Keratinocyte (primary cell): ENCODE data around the gene EBF3. TPM values are rescaled to one million over a fixed set of nuclear protein-coding genes. Genes with fewer than 3 reads are reported as not detected.

Source experiments
- DNase-seq: peaks from one replicate; pipeline ENCODE4 v3.0.0-alpha.2; 2011; ENCODE audit warnings: low read depth, missing footprints, low spot score
- FAIRE-seq: peaks from 2 replicates; lab custom pipeline; 2011; peaks lifted over from hg19 to GRCh38; lab: Jason Lieb, UNC
- H2AFZ ChIP-seq: 2 replicates; pipeline ENCODE4 v1.6.0; 2012; ENCODE audit warnings: low read length, control low read depth, inconsistent platforms; ENCODE audit not compliant: control insufficient read depth
- H3K27ac ChIP-seq: 2 replicates; pipeline ENCODE4 v1.5.1; 2011; ENCODE audit warnings: low read length; ENCODE audit not compliant: control insufficient read depth, insufficient read depth
- H3K27me3 ChIP-seq: 3 replicates; pipeline ENCODE4 v1.6.0; 2011; ENCODE audit warnings: low read length; ENCODE audit not compliant: control insufficient read depth, insufficient read depth; ENCODE audit errors: extremely low read depth
- H3K36me3 ChIP-seq, 2 experiments: 2 replicates in 1 of 2; 3 replicates in 1 of 2; pipeline ENCODE4 v1.5.1; 2011; ENCODE audit warnings: low read length in 2 of 2, mild to moderate bottlenecking in 1 of 2; ENCODE audit not compliant: control insufficient read depth in 2 of 2, insufficient read depth in 2 of 2; ENCODE audit errors: extremely low read depth in 1 of 2
- H3K4me1 ChIP-seq: 3 replicates; pipeline ENCODE4 v1.5.1; 2011; ENCODE audit warnings: low read length; ENCODE audit not compliant: control insufficient read depth, insufficient read depth; ENCODE audit errors: extremely low read depth
- H3K4me2 ChIP-seq: 3 replicates; pipeline ENCODE4 v1.6.0; 2011; ENCODE audit warnings: low read depth, low read length; ENCODE audit not compliant: control insufficient read depth, insufficient read depth; ENCODE audit errors: extremely low read depth
- H3K4me3 ChIP-seq, 3 experiments: fragments of 200-600 bp in 1 of 3; sonication (generic) in 1 of 3; 2 replicates in 2 of 3; 3 replicates in 1 of 3; pipeline ENCODE4 v1.5.1; 2011 to 2016; ENCODE audit warnings: low read length in 3 of 3, mild to moderate bottlenecking in 3 of 3, control low read depth in 2 of 3, inconsistent platforms in 1 of 3, low read depth in 1 of 3, mixed read lengths in 1 of 3, mixed run types in 1 of 3, moderate library complexity in 1 of 3; ENCODE audit not compliant: control insufficient read depth in 2 of 3, insufficient read depth in 2 of 3; ENCODE audit errors: extremely low read depth in 1 of 3
- H3K79me2 ChIP-seq: 2 replicates; pipeline ENCODE4 v1.6.0; 2012; ENCODE audit warnings: low read length; ENCODE audit not compliant: control insufficient read depth, insufficient read depth
- H3K9ac ChIP-seq: 3 replicates; pipeline ENCODE4 v1.6.0; 2011; ENCODE audit warnings: low read length; ENCODE audit not compliant: control insufficient read depth, insufficient read depth; ENCODE audit errors: extremely low read depth
- H3K9me1 ChIP-seq: 3 replicates; pipeline ENCODE4 v1.6.0; 2011; ENCODE audit warnings: low read length; ENCODE audit not compliant: control insufficient read depth, insufficient read depth; ENCODE audit errors: extremely low read depth
- H3K9me3 ChIP-seq: 2 replicates; pipeline ENCODE4 v1.5.1; 2012; ENCODE audit warnings: low read depth, low read length; ENCODE audit not compliant: control insufficient read depth
- H4K20me1 ChIP-seq: 3 replicates; pipeline ENCODE4 v1.6.0; 2011; ENCODE audit warnings: low read length; ENCODE audit not compliant: control insufficient read depth, insufficient read depth; ENCODE audit errors: extremely low read depth
- EZH2 ChIP-seq: IDR thresholded peaks from one replicate; pipeline ENCODE4 v1.6.1; 2012; ENCODE audit warnings: inconsistent platforms, mild to moderate bottlenecking, low read length, moderate library complexity
- dilution Hi-C: fragments of 300-500 bp; cut with MboI; formaldehyde crosslinking; loops from one replicate; pipeline ENCODE4 v1.7.0; 2020; ENCODE audit warnings: low sequenced_read_pairs; ENCODE audit not compliant: extremely low pct_ligation_motif_present
- polyA plus RNA-seq, 5 experiments: library from polyadenylated mRNA; depleted of rRNA in 3 of 5; stranded (reverse) in 3 of 5; stranded (forward) in 1 of 5; unstranded in 1 of 5; fragments of >200 nt; gene quantifications; 1 replicate in 1 of 5; 2 replicates in 3 of 5; 3 replicates in 1 of 5; pipeline versions ENCODE4 v1.2.1 to v1.2.3, GENCODE V29; 2011 to 2012; ENCODE audit warnings: missing spikeins in 2 of 5, low read depth in 1 of 5, low replicate concordance in 1 of 5
- TF ChIP-seq, protein P1 (sequence below), 3 experiments: IDR thresholded peaks in 1 of 3; conservative IDR thresholded peaks in 1 of 3; optimal IDR thresholded peaks in 1 of 3; 2 replicates in 2 of 3; 3 replicates in 1 of 3; pipeline versions ENCODE3 to v1.5.1; 2011; ENCODE audit warnings: low read length in 3 of 3, mild to moderate bottlenecking in 3 of 3, moderate library complexity in 2 of 3, control low read depth in 1 of 3, inconsistent platforms in 1 of 3; ENCODE audit not compliant: insufficient read depth in 2 of 3; ENCODE audit errors: extremely low read depth in 1 of 3

EBF3 gene
- polyA plus RNA-seq, 1 donor (not counting 4 experiments of a cell fraction or from before 2014, with no cell fraction given) = not detected

- Histone ChIP-seq H3K9me3 (no peaks in the 10 kb centered on the region), H3K4me2 (no peak overlapping the region), H3K36me3 (no peaks in the 10 kb centered on the region), H3K27me3 (no peaks in the 10 kb centered on the region), H2AFZ (no peak overlapping the region), H3K27ac (no peak overlapping the region), H3K4me1 (no peaks in the 10 kb centered on the region), H4K20me1 (no peaks in the 10 kb centered on the region), H3K9ac (no peak overlapping the region), H3K79me2 (no peaks in the 10 kb centered on the region), H3K4me3 (no peak overlapping the region), H3K9me1 (no peaks in the 10 kb centered on the region)
- no peak for FAIRE-seq
- no peak for TF ChIP-seq EZH2
- TF ChIP-seq, protein P1, sequence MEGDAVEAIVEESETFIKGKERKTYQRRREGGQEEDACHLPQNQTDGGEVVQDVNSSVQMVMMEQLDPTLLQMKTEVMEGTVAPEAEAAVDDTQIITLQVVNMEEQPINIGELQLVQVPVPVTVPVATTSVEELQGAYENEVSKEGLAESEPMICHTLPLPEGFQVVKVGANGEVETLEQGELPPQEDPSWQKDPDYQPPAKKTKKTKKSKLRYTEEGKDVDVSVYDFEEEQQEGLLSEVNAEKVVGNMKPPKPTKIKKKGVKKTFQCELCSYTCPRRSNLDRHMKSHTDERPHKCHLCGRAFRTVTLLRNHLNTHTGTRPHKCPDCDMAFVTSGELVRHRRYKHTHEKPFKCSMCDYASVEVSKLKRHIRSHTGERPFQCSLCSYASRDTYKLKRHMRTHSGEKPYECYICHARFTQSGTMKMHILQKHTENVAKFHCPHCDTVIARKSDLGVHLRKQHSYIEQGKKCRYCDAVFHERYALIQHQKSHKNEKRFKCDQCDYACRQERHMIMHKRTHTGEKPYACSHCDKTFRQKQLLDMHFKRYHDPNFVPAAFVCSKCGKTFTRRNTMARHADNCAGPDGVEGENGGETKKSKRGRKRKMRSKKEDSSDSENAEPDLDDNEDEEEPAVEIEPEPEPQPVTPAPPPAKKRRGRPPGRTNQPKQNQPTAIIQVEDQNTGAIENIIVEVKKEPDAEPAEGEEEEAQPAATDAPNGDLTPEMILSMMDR (optimal IDR thresholded peaks at IDR 0.05 in 1 of 3, IDR thresholded peaks at IDR 0.05 in 1 of 3, conservative IDR thresholded peaks at IDR 0.05 in 1 of 3; ENCODE audit: extremely low read depth in 1 of 3, insufficient read depth in 2 of 3, low read length in 3 of 3) = no peak
- dilution Hi-C loops = no loop called here
- no peak for DNase-seq
Measured at GRCh38 chr10:129942936-129943715, 20.9 kb downstream of the EBF3 start.

DNA sequence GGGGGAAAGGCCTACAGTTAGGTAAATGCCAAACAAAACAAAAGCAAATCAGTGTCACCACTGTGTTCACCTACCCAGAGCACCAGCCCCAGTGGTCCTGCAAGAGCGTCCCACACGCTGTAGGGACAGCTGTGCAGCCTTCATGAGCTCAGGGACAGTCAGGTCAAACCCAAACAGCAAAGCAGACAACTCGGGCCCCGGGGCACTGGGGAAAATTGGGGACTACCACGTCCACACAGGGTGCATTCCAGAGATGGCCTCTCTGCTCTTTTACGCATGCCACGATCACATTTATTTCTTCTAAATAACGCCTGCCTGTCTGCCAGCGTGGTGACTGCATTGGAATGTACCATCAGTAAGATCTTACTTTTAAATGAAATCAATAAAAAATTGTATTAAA lies 21.7 kb downstream of the EBF3 start:
- TF ChIP-seq, protein P1 (optimal IDR thresholded peaks at IDR 0.05 in 1 of 3, IDR thresholded peaks at IDR 0.05 in 1 of 3, conservative IDR thresholded peaks at IDR 0.05 in 1 of 3; ENCODE audit: extremely low read depth in 1 of 3, insufficient read depth in 2 of 3, low read length in 3 of 3) = no peak
- no peak for TF ChIP-seq EZH2
- no peak overlapping the region for H2AFZ ChIP-seq
- H3K9me1 ChIP-seq = no peaks in the 10 kb centered on the region
- H3K36me3 ChIP-seq = no peaks in the 10 kb centered on the region
- H3K9me3 ChIP-seq = no peaks in the 10 kb centered on the region
- H3K27me3 ChIP-seq = no peaks in the 10 kb centered on the region
- FAIRE-seq (no peak), DNase-seq (no peak)
- dilution Hi-C loops = no loop called here
- no peak overlapping the region for H3K9ac ChIP-seq
- H3K4me2 ChIP-seq = no peak overlapping the region
- H3K27ac ChIP-seq = no peak overlapping the region
- no peaks in the 10 kb centered on the region for H3K79me2 ChIP-seq
- H3K4me1 ChIP-seq = no peaks in the 10 kb centered on the region
- H3K4me3 ChIP-seq = no peak overlapping the region
- no peaks in the 10 kb centered on the region for H4K20me1 ChIP-seq
